NT2/D1 (cell line): ENCODE results near the gene STK24.

Experiments
- DNase-seq: peaks from one replicate; pipeline ENCODE4 v3.0.0-alpha.2; 2011; ENCODE audit warnings: low read depth, low spot score
- H3K27me3 ChIP-seq: 2 replicates; pipeline ENCODE4 v1.6.0; 2011; ENCODE audit warnings: mild to moderate bottlenecking; ENCODE audit not compliant: insufficient read length, insufficient read depth
- H3K36me3 ChIP-seq: 2 replicates; pipeline ENCODE4 v1.6.1; 2011; ENCODE audit warnings: mild to moderate bottlenecking, low read length, mixed read lengths; ENCODE audit not compliant: insufficient read depth, insufficient read length
- H3K4me1 ChIP-seq: 2 replicates; pipeline ENCODE4 v1.5.1; 2011; ENCODE audit not compliant: insufficient read depth, insufficient read length
- H3K4me3 ChIP-seq: 2 replicates; pipeline ENCODE4 v1.5.1; 2011; ENCODE audit warnings: low read depth; ENCODE audit not compliant: insufficient read length
- H3K9ac ChIP-seq: 2 replicates; pipeline ENCODE4 v1.6.0; 2011; ENCODE audit warnings: low read depth; ENCODE audit not compliant: insufficient read length
- H3K9me3 ChIP-seq: 2 replicates; pipeline ENCODE4 v1.5.1; 2011; ENCODE audit warnings: mild to moderate bottlenecking, low read length; ENCODE audit not compliant: insufficient read depth
- SUZ12 ChIP-seq: IDR thresholded peaks from 2 replicates; pipeline ENCODE4 v1.6.1; 2011; ENCODE audit not compliant: insufficient read length, insufficient read depth; ENCODE audit errors: extremely low read depth
- YY1 ChIP-seq: IDR thresholded peaks from 2 replicates; pipeline ENCODE4 v1.6.1; 2011; ENCODE audit not compliant: insufficient read length, insufficient read depth
- ZNF274 ChIP-seq: IDR thresholded peaks from 2 replicates; pipeline ENCODE4 v1.6.1; 2011; ENCODE audit warnings: mild to moderate bottlenecking, low read depth, low read length

Gene STK24

GRCh38 chr13:98556968-98557631, 19.8 kb downstream of the STK24 start:
- no peaks in the 10 kb centered on the region for H3K9me3 ChIP-seq
- no peak overlapping the region for H3K4me3 ChIP-seq
- H3K27me3 ChIP-seq: no peaks in the 10 kb centered on the region
- DNase-seq: no peak
- peaks cover 5% of the 10 kb centered on the region for H3K4me1 ChIP-seq
- H3K36me3 ChIP-seq: peaks cover 18% of the 10 kb centered on the region
- TF ChIP-seq ZNF274: no peak
- no peak overlapping the region for H3K9ac ChIP-seq

GRCh38 chr13:98556142-98556816, 20.6 kb downstream of the STK24 start:
- DNase-seq: no peak
- peaks cover 18% of the 10 kb centered on the region for H3K36me3 ChIP-seq
- H3K4me1 ChIP-seq: peaks cover 5% of the 10 kb centered on the region
- H3K9ac ChIP-seq: no peak overlapping the region
- TF ChIP-seq SUZ12 (no peak), YY1 (no peak), ZNF274 (no peak)
- no peaks in the 10 kb centered on the region for H3K27me3 ChIP-seq
- no peaks in the 10 kb centered on the region for H3K9me3 ChIP-seq
- no peak overlapping the region for H3K4me3 ChIP-seq

GRCh38 chr13:98549728-98550317, 27.1 kb downstream of the STK24 start:
- Histone ChIP-seq H3K4me1 (peaks cover 2% of the 10 kb centered on the region), H3K4me3 (no peak overlapping the region), H3K27me3 (no peaks in the 10 kb centered on the region), H3K9ac (no peak overlapping the region), H3K36me3 (peaks cover 32% of the 10 kb centered on the region), H3K9me3 (no peaks in the 10 kb centered on the region)
- TF ChIP-seq ZNF274: no peak
- no peak for TF ChIP-seq YY1
- no peak for TF ChIP-seq SUZ12
- DNase-seq: no peak

DNA sequence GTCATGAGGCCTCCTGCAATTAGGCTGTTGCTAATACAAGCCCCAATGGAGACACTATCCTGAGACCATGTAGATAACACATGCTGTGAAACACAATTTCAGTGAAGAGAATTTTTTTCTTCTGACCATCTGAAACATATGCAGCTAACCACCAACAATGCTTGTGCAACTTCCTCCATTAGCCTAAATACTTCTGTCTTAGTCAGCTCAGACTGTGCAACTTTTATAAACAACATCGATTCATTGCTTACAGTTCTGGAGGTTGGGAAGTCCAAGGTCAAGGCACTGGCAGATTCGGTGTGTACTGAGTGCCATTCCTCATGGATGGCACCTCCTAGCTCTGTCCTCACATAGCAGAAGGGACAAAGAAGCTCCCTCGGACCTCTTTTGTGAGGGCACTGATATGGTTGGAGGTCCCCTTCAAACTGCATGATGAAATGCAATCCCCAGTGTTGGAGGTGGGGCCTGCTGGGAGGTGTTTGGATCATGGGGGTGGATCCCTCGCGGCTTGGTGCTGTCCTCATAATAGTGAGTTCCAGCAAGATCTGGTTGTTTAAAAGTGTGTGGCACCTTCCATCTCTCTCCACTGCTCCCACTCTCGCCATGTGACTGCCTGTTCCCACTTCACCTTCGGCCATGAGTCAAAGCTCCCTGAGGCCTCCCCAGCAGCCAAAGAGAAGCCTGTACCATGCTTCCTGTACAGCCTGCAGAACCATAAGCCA, 27.7 kb downstream of the STK24 start:
- H3K9ac ChIP-seq: no peak overlapping the region
- no peaks in the 10 kb centered on the region for H3K27me3 ChIP-seq
- peaks cover 32% of the 10 kb centered on the region for H3K36me3 ChIP-seq
- peaks cover 3% of the 10 kb centered on the region for H3K4me1 ChIP-seq
- no peak for TF ChIP-seq ZNF274
- TF ChIP-seq SUZ12: no peak
- TF ChIP-seq YY1: no peak
- no peaks in the 10 kb centered on the region for H3K9me3 ChIP-seq
- H3K4me3 ChIP-seq: no peak overlapping the region
- no peak for DNase-seq

DNA sequence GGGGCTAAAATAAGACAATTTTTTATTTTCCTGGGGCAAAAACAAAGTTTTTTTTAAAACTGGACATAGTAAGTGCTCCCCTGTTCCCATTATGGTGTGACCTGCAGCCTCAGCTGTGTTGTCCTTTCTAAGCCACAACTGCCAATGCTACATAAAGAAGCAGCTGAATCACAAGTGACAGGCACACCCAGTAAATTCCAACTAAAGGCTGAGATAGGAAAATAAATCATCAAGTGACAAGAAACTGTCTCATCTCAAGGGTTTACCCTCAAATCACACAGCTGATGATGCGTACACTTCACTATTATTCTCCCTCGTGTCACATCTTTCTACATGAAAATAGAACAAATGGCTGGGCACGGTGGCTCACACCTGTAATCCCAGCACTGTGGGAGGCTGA, 28.7 kb downstream of the STK24 start:
- Histone ChIP-seq H3K9ac (no peak overlapping the region), H3K4me3 (no peak overlapping the region), H3K36me3 (peaks cover 33% of the 10 kb centered on the region), H3K9me3 (no peaks in the 10 kb centered on the region), H3K27me3 (no peaks in the 10 kb centered on the region), H3K4me1 (peaks cover 7% of the 10 kb centered on the region)
- DNase-seq: no peak
- TF ChIP-seq ZNF274 (no peak), YY1 (no peak), SUZ12 (no peak)

GRCh38 chr13:98547455-98547854, 29.5 kb downstream of the STK24 start:
- H3K4me3 ChIP-seq: no peak overlapping the region
- H3K36me3 ChIP-seq: peaks cover 32% of the 10 kb centered on the region
- TF ChIP-seq YY1 (no peak), ZNF274 (no peak), SUZ12 (no peak)
- H3K9me3 ChIP-seq: no peaks in the 10 kb centered on the region
- no peak overlapping the region for H3K9ac ChIP-seq
- H3K27me3 ChIP-seq: no peaks in the 10 kb centered on the region
- no peak for DNase-seq
- peaks cover 7% of the 10 kb centered on the region for H3K4me1 ChIP-seq

- Histone ChIP-seq H3K27me3 (no peaks in the 10 kb centered on the region), H3K4me1 (peaks cover 7% of the 10 kb centered on the region), H3K9me3 (no peaks in the 10 kb centered on the region), H3K9ac (no peak overlapping the region), H3K36me3 (peaks cover 25% of the 10 kb centered on the region), H3K4me3 (no peak overlapping the region)
- no peak for DNase-seq
- TF ChIP-seq ZNF274 (no peak), YY1 (no peak), SUZ12 (no peak)
Observed at GRCh38 chr13:98546402-98546801, 30.5 kb downstream of the STK24 start.
